HG02588 (cell line): ENCODE results near the gene EML5.
"Not testable (repeated sequence)": the region's sequence is repeated elsewhere in the genome, so short reads cannot be mapped to it uniquely, and the experiment has no call there.

Experiments
- ATAC-seq: cut with Tn5 transposase; IDR thresholded peaks from one replicate; pipeline ENCODE4 v1.9.1; 2021; ENCODE audit warnings: mild to moderate bottlenecking, moderate library complexity; ENCODE audit not compliant: unreplicated experiment

The EML5 gene

DNA sequence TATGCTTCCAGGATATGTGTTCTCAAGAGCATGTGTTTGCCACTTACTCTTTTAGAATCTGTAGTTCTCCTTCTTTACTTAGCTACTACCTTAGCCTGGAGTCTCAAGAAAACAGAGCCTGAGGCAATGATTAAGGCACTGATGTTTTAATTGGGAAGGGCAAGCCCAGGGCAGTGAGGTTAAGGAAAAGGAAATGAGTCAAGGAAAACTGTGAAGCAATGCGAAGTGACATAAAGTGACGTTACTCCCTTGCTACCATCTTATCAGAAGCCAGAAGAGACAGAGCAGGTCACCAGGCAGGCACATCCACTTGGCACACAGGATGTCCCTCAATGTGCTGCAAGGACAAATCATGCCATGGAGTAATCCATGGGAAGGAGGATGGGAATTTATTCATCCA, 11.3 kb upstream of the EML5 start:
- no peak for ATAC-seq

DNA sequence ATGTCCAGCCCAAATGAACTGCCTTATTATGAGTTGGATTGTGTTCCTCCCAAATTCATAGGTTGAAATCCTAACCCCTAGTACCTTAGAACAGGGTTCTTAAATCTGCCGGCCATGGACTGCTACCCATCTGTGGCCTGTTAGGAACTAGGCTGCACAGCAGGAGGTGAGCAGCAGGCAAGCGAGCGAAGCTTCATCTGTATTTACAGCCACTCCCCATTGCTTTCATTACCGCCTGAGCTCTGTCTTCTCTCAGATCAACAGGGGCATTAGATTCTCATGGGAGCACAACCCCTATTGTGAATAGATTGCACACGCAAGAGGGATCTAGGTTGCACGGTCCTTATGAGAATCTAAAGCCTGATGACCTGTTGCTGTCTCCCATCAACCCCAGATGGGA, 9.8 kb upstream of the EML5 start:
- ATAC-seq = no peak

DNA sequence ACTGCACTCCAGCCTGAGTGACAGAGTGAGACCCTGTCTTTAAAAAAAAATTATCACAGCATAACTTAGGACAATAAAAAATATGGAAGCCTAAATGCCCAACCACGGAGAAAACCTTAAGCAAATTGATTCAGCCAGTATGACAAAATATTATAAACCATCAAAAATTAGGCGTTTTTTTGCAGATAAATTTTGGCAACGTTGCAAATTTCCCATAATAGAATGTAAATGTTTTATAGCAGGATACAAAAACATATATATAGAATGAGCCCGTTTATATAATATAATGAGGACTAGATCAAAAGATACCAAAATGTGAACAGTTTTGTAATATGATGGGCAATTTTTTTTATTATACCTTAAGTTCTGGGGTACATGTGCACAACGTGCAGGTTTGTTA, 6.8 kb upstream of the EML5 start:
- ATAC-seq = no peak

DNA sequence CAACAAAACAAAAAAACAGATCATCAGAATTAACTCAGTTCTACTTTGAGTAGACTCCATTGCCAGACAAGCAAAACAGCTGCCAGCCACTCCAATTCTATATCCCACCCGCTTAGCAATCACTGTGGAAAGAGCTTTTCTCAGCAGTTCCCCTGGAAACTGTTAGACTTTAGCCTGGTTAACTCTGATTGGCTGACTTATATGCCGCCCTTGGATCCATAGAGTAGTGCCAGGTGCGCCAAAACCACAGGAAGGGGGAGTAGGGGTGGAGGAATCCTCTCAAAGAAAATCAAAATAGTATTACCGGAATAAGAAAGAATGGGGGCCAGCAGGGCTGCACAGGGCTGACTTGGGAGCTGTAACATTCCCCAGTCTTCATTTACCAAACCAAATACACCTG, 5.4 kb upstream of the EML5 start:
- ATAC-seq = no peak

DNA sequence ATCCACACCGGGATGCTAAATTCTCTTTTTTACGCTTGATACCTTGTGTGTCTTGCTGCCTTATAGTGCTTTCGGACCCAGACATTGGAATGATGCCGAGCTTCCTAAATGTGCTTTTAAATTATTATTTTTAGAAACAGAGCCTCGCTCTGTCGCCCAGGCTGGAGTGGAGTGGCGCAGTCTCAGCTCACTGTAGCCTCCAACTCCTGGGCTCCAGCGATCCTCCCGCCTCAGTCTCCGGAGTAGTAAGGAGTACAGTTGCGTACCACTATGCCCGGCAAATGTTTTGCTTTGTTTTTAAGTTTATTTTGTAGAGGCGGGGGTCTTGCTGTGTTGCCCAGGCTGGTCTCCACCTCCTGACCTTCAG, 489 bp upstream of the EML5 start:
- no peak for ATAC-seq

DNA sequence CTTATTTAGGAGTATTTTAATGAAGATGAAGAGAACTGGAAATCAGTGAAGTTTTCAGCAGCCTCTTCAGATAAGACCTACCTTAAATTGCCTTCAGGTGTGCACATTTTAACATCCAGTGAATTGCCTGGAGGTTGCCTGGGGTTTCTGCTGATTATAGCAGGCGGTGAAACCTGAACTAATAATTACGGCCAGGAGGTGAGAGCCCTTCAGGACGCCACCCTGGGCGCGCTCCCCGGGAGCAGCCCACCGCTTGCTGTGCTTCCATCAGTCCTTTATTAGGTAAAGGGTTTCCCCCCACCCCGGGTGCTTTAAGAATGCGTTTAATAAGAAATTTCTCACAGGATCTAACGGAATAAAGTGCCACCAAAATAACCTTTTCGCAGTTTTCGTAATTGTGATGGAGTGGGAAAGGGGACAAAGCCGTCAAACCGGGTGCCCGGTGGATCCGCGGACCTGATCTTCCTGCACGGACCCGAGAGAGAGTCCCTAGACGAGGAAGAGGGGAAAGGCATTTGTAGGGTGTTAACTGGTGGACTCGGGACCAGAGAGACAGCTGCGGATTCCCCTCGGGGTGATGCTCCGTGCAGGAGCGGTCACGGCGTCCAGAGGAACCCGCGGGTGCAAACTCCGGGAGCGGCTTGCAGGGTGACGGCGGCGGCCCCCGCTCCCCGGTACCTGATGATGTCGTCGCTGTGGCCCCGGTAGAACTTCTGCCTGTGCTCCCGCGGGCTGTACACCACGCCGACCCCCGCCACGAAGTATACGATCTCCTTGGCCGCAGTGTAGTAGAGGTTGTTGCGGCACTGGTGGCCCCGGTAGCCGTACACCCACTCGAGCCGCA, 902 bp downstream of the EML5 start:
- peak; percentile 10 for ATAC-seq

DNA sequence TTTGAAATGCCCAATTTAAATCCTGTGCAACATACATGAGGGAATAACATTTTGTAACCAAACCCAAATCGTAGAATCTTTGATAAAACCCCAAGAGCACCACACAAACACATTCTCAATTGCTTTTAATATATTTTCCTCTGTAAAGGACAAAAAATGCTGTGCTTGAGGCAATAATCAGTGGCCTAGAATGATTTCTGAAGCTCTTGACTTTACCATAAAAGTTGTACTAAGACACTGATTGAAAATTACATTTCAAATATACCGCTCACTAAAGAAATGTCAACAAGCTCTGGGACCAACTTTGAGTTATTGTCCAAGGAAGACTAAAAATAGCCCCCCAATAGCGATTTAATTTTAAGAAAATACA, 1.5 kb downstream of the EML5 start:
- no peak for ATAC-seq

DNA sequence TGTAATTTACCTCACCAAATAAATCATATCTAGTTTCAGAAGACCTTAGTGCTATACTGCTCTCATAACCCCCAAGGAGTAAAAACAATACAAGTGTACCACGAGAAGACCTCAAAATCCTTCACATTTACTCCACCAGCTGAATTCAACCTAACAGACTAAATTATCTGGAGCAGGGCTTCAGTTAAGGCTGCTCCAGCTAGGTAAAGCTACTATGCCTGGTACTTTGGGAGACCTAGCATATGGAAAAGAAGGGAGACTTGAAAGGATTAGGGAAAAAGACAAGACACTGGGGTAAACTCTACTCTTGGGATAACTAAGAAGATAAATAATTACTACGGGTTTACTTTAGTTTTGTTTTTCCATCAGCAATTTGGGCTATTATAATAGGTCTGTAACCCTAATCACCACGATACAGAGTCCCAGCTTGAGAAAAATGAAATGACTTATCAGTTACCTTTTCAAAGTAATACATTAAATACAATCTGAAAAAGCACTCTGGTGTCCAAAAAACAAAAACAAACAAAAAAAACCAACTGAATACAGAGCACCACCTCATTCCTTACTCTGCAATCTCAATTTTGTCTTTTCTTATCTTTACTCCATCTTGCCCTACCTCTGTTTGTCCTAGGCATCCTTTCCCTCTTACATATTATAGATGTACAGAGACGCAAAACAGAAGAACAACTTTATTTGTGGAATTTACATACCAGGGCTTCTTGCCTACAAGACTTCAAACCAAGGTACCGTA, 2.1 kb downstream of the EML5 start:
- ATAC-seq = no peak

DNA sequence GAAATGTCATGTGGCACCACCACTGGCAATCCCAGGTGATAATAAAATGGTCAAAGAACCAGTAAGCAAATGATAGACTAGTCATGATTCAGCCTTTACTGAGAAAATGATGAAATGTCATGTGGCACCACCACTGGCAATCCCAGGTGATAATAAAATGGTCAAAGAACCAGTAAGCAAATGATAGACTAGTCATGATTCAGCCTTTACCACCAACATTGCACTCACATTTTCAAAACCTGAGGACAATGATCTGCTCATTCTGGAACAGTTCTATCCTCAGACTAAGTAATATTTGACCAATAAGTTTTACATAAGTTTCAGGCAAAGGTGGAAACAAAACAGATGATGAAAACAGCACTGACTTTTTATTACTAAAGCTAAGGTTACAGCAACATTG, 3.2 kb downstream of the EML5 start:
- not testable (repeated sequence) for ATAC-seq

DNA sequence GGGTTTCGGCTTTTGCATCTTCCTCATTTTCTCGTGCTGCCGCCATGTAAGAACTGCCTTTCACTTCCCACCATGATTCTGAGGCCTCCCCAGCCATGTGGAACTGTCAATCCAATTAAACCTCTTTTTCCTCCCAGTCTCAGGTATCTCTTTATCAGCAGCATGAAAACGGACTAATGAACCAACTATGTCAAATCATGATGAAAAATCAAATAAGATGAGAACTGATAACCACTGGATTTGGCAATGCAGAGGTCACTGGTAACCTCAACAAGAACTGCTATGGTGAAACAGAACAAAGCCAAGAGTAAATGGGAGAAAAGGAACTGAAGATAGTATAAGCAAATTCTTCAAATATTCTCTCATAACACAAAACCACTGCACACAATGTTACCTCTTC, 6.0 kb downstream of the EML5 start:
- no peak for ATAC-seq

DNA sequence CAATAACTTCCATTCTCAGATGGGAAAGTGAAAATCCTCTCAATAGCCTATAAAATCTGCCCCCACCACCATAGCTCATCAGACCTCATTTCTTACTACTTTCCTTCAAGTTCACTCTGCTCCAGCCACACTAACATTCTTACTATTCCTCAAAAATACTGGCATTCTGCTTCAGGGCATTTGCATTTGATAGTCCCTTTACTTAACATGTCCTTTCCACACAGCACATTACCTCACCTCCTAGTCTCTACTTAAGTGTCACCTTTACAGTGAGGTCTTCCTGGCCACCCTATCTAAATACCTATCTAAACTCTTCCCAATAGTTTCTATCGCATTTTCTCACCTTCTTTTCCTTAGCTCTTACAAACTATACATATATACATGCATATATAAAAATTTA, 6.8 kb downstream of the EML5 start:
- ATAC-seq = no peak

DNA sequence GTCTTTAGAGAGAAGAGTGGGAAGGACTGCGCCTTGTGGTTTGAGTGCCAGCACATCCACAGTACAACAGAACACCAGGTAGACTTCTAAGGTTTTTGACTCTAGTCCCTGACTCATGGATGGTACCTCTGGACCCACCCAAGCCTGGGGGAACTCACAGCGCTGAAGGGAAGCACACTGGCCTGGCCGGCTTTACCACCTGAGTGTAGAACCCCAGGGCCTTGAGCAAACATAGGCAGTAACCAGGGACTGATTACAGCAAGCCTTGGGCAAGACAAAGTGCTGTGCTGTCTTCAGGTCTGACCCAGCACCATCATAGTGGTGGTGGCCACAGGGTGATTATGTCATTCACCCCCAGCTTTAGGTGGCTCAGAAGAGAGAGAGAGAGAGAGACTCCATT, 17.2 kb downstream of the EML5 start:
- no peak for ATAC-seq

DNA sequence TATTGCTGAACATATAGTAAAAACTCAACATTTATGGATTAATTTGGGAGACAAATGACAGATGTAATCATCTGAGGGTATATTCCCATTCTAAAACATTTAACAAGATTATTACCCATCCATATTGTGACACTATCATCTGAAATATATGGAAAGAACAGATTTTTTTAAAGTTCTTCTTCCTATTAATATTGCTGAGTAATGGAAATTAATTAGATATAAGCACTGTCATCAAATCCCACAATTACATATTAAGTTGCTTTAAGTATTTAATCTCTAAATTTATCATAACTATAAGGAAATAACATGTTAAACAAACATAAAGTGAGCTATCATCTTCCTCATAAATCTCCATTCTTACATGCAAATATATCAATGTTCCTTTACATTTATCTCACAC, 22.0 kb downstream of the EML5 start:
- no peak for ATAC-seq

DNA sequence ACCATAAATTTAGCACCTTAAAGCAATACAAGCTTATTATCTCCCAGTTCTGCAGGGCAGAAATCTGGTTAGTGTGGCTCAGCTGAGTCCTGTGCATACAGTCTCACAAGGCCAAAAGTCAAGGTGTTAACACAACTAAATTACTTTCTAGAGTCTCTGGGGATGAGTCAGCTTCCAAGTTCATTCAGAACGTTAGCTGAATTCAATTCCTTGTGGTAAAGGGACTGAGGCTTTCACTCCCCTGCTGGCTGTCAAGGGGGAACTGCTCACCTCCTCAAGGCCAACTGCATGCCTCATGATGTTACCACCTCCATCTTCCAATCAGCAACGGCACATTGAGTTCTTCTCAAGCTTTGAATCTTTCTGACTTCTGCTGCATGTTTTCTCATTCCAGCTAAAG, 27.6 kb downstream of the EML5 start:
- ATAC-seq = no peak

DNA sequence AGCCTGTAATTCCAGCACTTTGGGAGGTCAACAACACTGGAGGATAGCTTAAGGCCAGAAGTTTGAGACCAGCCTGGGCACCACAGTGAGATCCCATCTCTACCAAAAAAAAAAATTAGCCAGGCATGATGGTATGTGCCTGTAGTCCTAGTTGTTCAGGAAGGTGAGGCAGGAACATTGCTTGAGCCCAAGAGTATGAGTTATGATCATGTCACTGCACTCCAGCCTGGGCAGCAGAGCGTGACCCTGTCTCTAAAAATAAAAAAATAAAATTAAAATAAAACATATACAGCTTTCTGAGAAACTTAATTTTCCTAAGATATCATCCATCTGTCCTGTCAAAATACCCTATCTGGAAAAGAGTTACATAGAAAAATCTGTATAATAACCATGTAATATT, 38.9 kb downstream of the EML5 start:
- ATAC-seq = no peak

DNA sequence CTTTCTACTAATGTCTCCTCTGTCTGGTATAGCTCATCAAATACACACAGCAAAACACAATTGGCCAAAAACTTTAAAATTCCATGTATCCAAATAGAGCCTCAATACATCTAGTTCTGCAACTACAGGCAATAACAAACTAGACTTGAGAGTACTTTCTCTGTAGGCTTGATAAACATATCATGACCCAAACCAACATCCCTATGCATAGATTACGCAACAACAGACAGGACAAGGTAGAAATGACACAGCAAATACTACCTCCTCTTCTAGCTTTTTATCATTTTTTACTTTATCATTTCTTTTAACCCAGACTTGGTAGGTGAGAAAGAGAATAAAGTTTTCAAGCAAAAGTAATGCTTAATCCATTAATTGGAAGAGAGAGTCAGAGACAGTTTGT, 41.8 kb downstream of the EML5 start:
- ATAC-seq = no peak

DNA sequence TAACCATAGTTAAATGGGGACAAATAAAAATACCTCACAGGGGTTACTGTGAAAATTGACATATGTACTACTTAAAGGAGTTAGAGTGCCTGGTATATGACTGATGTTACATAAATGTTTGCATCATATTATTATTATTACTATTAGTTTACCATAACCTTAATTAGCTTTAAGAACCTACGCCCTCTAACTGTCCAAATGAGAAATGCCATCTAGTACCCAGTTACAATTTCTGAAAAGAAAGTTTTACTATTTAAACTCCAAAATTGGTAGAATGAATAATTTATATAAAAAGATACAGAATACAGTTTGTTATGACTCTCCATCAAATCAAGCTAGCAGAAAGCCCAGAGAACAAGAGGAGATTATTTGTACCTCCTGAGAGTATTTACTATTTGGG, 42.3 kb downstream of the EML5 start:
- ATAC-seq = no peak

DNA sequence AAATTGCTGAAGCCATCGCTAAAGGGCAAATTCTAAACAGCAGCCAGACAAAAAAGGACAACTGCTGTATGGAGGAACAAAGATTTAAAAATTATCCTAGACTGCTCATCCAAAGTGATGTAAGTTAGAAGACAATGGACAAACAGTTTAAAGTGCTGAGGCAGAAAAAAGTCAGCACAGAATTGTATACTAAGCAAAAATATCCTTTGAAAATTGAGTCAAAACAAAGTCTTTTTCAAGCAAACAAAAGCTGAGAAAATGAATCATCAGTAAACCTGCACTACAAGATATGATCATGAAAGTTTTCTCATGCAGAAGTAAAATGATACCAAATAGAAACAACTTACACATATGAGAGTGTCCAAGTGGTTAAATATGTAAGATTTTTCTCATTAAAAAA, 43.6 kb downstream of the EML5 start:
- ATAC-seq = no peak

DNA sequence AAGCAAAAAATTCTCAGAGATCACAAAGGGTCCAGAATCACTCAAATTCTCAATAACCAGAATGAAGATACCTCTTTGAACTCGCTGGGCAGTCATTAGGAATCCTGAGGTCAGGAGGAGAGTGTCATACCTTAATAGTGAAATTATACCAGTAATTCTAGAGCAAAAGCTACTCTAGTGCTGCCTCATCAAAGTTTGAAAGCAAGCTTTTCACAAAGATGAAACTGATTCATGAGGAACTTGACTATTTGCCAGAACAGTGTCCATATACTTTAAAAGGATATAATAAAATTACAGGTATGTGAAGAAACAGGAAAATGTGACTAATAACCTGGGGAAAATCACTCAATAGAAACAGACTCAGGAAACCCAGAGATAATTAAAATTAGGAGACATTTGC, 44.5 kb downstream of the EML5 start:
- no peak for ATAC-seq

DNA sequence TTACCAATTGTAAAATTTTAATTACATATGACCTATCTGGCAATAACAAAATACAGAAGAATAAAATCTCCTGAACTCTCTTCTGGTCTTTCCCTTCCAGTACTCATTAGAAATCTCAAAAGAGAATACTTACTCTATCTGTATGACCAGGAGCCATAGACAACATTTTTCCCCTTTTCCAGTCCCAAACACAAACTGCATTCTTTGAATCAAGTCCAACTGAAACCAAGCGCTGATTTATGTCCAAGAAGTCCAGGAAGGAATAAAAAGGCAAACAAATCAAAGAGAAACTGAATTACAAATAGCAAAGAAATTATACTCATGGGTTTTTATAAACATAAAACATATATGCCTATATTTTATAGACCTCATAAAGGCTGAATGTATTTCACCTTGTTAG, 46.7 kb downstream of the EML5 start:
- no peak for ATAC-seq

DNA sequence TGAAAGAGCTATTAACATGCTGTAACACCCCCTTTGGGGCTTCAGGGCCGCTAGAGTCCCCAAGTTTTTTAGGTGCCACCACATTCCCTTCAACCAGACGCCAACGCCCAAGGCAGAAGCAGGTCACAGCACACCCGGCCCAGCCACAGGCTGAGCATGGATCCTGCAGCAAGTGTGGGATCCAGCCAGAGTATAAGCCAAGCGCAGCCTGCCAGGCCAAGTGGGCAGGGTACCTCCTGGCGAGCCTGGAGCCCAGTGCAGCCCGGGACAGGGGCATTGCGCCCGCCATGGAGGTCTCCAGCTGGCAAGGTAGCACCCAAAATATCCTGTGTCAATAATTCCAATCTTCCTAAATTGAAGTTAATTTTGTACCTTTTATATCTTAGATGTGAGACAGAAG, 55.5 kb downstream of the EML5 start:
- no peak for ATAC-seq

DNA sequence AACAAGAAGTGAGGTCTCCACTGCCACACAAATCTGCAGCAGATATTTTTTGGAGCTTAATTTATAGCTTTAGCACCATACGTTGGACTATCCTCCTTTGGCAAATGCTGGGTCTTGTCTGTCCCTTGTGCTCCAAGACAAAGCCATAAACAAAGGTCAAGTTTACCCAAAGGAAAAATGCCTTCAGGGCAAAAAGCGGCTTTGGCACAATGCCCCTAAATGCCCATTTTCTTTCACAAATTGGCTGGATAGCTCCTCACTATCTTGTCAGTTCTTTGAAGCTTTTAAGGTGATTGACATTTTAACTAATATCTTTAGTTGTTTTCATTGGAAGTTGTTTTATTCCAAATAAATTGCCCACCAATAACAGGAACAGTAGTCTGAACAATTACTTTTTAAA, 59.6 kb downstream of the EML5 start:
- ATAC-seq = no peak

DNA sequence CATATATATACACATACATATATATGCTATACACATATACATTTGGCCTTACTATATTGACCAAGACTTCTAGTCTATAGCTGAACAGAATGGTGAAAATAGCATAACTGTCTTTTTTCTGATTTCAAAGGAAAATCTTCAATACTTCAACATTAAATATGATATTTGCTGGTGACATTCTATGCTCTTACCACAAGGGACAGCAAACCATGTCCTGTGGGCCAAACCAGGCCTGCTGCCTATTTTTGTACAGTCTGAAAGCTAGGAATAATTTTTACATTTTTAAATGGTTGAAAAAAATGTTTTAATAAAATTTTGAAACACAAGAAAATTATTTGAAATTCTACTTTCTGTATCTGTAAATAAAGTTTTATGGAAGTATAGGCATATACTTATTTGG, 63.6 kb downstream of the EML5 start:
- ATAC-seq = no peak
